HTR-8/SVneo (cell line): Measurements from ENCODE around the gene BRD2.
A peak's percentile ranks its signal among the peaks of the same experiment; 100 is the strongest.

Experiments
- DNase-seq: peaks from one replicate; pipeline ENCODE4 v3.0.0; 2011; ENCODE audit warnings: low spot score, mixed read lengths; ENCODE audit not compliant: insufficient read length
- FAIRE-seq: peaks from 2 replicates; lab custom pipeline; 2011; peaks lifted over from hg19 to GRCh38; lab: Jason Lieb, UNC

BRD2 gene

DNA sequence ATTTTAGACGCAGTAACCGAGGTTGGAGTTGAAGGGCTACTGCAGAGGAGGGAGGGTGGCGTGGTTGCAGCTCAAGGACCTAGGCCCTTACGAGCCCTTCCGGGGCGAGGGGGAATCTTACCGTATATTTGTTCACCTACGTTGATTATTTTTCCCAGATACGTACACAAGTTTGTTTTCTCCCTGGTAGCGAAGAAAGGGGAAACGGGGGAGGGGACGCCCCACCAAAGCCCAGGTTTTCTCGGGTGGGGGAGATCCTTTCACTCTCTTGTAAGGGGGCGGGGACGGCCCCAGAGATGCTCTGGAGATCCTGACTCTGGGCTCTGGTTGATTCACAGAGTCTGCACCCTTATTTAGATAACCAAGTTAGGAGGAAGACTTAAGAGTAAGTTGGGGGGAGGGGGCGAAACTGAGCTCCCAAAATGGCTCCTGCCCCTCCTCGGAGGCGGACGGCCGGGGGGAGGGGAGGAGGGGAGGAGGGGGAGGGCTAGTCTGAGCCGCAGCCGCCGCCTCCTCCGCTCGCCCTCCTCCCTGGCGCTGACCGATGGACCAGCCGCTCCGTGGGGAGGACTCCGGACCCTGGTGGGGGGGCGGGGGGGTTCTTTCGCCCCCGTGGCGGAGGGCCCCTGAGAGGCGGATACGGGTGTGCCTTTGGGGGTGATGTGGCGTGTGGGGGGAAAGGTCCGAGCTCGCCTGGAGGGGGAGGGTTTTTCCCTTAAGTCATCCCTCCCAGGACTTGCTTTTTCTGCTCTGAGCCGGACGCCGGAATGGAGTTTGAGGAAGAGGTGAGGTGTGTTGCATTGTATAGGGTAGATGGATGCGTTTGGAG is 2.2 kb downstream of the BRD2 start:
- FAIRE-seq (no peak), DNase-seq (peak; percentile 63)

- FAIRE-seq (no peak), DNase-seq (no peak)
These were observed 2.8 kb downstream of the BRD2 start for GRCh38 chr6:32971242-32971580.

DNA sequence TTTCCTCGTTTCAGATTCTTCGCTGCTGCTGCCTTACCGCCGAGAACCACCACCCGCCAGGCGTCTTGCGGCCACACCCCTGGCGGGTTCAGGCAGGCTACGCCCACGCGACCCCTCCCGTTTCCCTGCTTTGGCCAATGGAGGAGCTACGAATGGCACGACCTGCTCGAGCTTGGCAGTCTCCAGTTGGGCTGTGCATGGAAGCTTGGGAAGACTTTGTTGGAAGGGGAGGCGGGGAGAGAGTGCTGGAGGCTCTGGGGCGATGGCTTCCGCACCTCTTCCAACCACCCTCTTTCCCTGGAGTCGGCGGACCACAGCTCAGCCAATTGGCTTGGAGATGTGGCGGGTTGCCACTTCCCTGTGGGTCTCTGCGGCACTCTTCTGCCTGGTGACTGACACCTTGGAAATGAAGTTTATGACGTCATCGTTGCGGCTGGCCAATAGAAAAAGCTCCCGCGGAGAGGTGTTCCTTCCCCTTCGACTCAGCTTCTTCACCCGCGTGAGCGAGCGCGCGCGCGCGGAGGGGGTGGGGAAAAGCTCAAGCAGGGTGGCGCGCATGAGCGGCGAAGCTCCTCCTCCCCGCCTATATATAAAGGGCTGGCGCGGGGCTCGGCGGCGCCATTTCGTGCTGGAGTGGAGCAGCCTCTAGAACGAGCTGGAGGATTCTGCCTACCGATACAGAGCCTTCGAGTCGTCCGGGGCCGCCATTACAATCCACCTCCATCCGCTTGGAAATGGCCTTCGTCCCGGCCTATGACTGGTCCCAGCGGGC is 3.4 kb downstream of the BRD2 start:
- FAIRE-seq (peak; percentile 85), DNase-seq (peak; percentile 94)

GRCh38 chr6:32972353-32973143 is 4.2 kb downstream of the BRD2 start:
- no peak for DNase-seq
- FAIRE-seq = no peak

DNA sequence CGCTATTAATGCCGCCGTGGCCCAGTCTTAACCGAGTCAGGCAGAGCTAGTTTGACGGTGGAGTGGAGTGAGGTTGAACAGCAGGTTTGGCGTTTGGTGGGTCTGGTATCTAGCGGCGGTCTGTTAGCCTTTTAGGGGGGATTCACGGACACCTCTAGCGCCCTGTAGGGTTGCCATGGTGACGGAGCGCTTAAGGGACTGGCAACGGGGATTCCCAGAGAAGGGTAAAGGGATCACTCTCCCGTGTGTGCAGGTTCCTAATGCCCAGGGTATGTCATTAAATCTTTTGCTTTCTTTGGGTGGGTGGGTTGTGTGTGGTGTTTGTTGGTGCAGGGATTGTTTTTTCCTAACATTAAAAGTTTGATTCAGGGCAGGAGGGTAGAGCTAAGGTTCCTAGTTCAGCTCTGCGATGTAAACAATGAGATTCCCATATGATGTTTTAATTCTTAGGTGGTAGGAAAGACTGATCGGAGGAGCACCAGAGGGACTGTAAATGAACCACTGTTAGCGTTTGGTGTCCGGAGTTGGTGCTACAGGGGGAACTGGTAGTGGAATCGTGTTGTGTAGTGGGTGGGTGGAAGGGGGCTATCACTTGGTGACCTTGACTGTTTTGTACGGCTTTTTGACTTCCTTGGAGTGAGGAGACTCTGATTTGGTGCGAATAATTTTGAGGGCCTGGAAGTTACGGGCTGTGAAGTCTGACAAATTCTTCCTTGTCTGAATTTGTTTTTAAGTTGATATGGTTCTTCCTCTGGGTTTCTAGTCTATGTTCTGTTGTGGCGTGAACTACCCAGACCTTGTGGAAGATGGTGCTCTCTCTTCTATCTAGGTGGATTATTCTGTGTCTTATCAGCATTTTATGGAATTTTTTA is 5.0 kb downstream of the BRD2 start:
- FAIRE-seq (no peak), DNase-seq (no peak)

DNA sequence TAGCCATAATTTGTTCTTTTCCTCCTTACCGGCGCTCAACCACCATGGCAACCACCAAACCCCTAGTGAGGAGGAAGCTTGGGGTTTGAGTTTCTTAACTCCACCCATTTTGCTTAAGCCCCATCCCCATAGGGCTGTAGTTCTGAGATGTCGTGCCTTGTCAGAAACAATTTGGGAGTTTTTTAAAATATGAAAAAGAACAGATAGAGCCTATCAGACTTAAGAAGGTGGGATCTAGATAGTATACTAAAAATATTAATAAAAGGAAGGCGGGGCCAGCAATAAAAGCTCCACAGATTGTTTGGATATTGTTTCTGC is 5.6 kb downstream of the BRD2 start:
- FAIRE-seq = no peak

GRCh38 chr6:32974541-32975308 is 6.3 kb downstream of the BRD2 start:
- DNase-seq (no peak), FAIRE-seq (no peak)

More for the DNA sequence above, 5.6 kb downstream of the BRD2 start:
- no peak for DNase-seq

- no peak for FAIRE-seq
- no peak for DNase-seq
These were observed 7.5 kb downstream of the BRD2 start for GRCh38 chr6:32975886-32976285.

DNA sequence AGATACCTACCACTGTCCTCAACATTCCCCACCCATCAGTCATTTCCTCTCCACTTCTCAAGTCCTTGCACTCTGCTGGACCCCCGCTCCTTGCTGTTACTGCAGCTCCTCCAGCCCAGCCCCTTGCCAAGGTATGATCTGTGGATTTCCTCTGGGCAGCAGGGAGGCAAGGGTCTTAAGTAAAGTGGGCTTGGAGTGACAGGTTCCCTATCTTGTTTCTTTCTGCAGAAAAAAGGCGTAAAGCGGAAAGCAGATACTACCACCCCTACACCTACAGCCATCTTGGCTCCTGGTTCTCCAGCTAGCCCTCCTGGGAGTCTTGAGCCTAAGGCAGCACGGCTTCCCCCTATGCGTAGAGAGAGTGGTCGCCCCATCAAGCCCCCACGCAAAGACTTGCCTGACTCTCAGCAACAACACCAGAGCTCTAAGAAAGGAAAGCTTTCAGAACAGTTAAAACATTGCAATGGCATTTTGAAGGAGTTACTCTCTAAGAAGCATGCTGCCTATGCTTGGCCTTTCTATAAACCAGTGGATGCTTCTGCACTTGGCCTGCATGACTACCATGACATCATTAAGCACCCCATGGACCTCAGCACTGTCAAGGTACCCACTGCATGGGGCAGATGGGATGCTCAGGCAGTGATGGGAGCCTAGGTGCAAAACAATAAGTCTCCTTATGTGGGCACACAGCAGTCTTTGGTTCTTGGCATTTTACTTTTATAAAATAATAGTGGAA is 8.1 kb downstream of the BRD2 start:
- DNase-seq (no peak), FAIRE-seq (no peak)

DNA sequence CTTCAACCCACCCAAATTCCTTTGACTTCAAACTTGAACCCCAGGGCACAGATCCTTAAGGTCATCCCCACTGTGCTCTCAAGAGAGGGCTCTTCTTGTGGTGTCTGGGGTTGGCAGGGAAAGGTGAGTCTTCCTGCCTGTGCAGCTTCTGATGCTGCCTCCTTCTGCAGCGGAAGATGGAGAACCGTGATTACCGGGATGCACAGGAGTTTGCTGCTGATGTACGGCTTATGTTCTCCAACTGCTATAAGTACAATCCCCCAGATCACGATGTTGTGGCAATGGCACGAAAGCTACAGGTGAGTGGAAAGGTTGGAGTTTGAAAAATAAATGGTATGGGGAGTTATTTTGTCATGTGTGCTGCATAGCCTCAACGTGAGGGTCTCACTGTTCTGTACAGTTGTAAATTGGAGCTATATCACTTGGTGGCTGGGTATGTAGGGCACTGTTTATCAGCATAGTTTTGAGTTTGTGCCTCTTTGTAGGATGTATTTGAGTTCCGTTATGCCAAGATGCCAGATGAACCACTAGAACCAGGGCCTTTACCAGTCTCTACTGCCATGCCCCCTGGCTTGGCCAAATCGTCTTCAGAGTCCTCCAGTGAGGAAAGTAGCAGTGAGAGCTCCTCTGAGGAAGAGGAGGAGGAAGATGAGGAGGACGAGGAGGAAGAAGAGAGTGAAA is 9.0 kb downstream of the BRD2 start:
- DNase-seq (no peak), FAIRE-seq (no peak)

- no peak for FAIRE-seq
- no peak for DNase-seq
These were observed 9.5 kb downstream of the BRD2 start for GRCh38 chr6:32977953-32978324.

GRCh38 chr6:32979720-32980487 is 11.5 kb downstream of the BRD2 start:
- DNase-seq (no peak), FAIRE-seq (no peak)

DNA sequence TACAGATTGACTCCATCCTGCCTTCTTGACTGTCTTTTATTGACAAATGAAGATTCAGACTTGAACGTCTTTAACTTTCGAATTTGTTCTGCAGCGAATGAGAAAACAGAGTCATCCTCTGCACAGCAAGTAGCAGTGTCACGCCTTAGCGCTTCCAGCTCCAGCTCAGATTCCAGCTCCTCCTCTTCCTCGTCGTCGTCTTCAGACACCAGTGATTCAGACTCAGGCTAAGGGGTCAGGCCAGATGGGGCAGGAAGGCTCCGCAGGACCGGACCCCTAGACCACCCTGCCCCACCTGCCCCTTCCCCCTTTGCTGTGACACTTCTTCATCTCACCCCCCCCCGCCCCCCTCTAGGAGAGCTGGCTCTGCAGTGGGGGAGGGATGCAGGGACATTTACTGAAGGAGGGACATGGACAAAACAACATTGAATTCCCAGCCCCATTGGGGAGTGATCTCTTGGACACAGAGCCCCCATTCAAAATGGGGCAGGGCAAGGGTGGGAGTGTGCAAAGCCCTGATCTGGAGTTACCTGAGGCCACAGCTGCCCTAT is 12.2 kb downstream of the BRD2 start:
- FAIRE-seq = no peak
- DNase-seq = no peak

- FAIRE-seq = no peak
- no peak for DNase-seq
These were observed 13.8 kb downstream of the BRD2 start for GRCh38 chr6:32982084-32982701.

DNA sequence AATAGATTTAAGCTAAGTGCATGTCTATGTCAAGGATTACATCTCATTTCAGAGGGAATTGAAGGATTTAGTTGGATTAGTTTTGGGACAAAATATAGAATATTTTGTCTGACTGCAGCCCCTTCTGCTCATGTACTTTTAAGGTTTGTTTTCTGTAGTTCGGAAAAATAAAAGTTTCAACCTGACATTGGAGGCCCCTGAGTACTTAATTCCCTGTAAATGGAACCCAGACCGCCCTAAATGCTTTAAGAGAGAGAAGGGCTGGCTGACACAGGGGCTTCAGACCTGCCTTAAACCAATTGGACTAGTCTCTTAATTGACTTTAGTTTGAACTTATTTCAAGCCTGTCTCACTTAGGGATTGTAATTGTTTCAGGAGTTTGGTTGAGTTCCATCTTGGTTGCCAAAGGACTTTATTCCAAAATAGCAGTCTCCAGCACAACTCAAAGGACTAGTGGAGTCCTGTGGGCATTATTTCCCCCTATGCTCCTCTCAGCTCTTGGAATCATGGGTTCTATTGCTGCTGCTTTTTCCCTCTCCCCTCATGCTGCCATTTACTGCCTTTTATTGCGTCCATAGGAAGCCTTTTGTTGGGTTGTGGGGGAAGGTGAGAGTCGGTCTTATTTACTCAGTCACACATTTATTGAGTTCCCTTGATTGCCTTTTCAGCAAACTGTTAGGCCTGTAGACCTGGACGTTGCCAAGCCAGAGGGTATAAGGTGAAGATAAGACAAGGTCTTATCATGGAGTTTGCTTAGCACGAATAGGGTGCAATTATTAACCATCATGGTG is 14.5 kb downstream of the BRD2 start:
- FAIRE-seq = no peak
- no peak for DNase-seq

- DNase-seq = no peak
- FAIRE-seq = no peak
These were observed 15.1 kb downstream of the BRD2 start for GRCh38 chr6:32983493-32983848.
